ENCODE measurements around the gene KAZN.

KAZN gene

GRCh38 chr1:14804626-14805025 is 206.1 kb downstream of the KAZN start:
- DNase-seq: no peak

- DNase-seq: no peak
Observed at GRCh38 chr1:14806772-14807171, 208.3 kb downstream of the KAZN start.

GRCh38 chr1:14808768-14809167 is 210.3 kb downstream of the KAZN start:
- no peak for DNase-seq

- DNase-seq: no peak
Observed at GRCh38 chr1:14809191-14809981, 210.9 kb downstream of the KAZN start.

DNA sequence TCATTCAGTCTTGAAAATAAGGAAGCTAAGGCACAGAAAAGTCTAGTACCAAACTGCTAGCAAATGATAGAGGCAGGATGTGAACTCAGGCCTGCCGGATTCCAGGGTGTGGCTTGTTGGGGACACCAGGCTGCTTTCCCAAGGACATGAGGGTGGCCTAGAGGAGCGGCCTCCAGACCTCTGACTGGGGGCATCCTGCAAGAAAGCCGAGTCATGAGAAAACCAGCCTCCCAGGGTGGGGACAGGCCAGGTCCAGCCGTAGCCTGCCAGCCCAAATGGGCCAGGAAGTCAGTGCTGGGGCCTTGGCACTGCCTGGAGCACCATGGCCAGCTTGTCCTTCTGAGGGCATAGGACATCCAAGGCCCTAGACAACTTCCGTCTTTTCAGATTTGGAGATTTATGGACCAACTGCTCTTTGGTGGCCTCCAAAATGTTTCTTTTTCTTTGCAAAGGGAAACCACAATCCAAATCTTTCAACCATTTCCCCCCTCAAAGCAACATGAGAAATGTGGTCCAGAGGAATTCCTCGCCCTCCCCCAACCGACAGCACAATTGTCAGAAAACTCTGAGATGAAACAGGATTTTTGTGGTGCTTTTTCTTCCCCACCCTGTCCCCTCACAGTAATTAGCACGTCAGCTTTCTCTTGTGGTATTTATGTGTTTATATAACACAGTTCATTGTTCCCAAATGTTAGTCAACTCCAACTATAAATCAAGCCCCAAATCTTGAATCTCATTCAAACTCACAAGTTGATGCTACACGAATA is 212.3 kb downstream of the KAZN start:
- no peak for DNase-seq

- DNase-seq: no peak
Observed at GRCh38 chr1:14811573-14811972, 213.1 kb downstream of the KAZN start.

GRCh38 chr1:14812189-14812588 is 213.7 kb downstream of the KAZN start:
- DNase-seq: no peak

- no peak for DNase-seq
Observed at GRCh38 chr1:14815175-14815877, 216.8 kb downstream of the KAZN start.

DNA sequence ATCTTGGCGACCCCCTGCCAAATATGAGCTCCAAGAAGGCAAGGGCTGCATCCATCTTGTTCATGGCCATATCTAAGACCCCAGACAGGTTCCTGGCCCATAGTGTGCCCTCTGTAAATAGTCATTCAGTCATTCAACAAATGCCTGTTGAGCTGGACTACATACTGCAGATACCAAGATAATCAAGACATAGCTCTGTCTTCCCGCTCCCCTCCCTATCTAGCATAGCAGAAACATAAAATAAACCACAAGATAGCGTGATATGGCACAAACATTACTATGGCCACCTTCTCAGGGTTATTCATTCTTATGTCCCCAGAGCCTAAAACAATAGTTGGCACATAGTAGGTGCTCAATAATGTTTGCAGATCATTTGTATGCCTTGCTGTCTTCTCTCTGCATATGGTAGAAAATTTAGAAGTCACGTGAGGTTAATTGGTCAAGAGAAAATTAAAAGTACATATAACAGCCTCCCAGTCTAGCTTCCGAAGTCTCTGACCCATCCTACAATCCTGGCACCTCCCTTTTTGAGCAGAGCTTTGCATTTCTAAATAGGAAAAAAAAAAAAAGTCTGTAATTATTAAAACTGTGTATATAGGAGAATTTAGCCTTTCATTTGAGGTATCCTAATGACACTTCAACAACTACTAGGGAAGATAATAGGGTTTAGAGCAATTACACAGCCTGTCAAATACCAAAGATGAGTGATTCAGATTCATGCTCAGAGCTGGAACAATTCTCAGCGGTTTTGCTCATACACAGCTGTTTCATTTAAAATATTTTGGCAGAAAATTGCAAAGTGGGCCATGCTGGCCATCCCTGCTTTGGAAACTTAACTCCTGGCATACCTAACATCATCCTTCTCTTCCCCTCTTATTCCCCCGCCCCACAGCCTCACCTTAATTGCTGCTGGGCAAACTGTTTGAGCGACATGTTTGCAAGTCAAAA is 219.0 kb downstream of the KAZN start:
- DNase-seq: no peak

DNA sequence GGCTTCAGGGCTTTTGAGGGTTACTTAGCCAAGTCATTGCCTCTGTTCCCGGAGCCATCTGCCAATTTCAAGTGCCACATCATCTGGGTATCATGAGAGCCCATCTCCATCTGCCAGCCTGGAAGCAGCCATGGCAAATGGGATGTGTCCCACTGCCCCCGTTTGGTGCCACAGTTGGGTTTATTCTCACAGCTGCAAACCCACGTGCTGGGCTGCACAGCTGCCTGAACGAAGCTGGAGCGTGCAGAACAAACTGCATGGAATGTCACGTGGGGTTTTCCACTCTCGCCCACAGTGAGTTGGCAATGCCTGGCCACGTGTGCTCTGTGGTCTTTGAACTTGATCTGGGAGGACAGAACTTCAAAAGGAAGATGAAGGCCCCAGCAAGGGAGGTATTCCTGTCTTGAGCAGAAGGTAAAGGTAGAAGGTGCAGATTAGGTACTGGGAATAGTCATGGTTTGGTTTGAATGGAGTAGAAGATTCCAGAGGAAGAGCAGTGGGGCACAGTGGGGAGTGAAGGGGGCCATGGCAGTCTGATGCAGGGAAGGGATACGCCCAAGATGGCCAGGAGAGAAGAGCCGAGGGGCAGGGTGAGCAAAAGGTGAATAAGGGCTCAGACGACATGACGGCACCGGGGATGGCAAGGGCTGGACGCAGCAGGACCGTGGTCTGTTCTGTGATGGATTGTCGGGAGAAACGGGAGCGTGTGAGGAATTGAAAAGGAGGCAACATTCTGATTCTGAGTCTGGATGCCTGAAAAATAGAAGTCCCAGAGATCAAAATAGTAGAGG is 222.0 kb downstream of the KAZN start:
- DNase-seq: no peak

- no peak for DNase-seq
Observed at GRCh38 chr1:14822493-14822892, 224.0 kb downstream of the KAZN start.

GRCh38 chr1:14822996-14823395 is 224.5 kb downstream of the KAZN start:
- DNase-seq: no peak

DNA sequence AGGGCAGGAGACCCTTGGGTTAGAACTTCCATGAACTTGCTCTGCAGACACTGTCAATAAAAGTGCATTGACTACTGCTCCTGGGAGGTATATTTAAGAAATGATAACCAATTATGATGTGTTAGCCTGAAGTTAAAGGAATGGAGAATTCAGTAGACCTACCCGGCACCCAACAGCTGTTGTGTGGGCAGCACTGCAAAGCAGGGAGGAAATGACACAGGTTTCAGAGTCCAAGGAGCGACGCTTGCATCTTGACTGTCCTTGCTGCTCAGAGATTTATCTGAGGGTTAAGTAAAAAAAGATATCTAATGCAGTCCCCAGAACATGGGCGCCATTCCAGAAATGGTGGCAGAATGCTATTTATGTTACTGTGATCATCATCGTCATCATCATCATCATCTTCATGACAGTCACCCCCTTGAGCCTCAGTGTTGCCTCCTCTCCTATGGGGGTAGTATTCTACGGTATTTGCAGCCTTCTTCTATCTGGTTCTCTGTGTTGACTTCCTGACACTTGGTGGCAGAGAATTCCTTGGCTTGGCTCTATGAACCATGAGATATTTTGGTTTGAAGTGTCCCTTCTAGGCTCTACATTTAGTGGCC is 225.9 kb downstream of the KAZN start:
- DNase-seq: no peak

DNA sequence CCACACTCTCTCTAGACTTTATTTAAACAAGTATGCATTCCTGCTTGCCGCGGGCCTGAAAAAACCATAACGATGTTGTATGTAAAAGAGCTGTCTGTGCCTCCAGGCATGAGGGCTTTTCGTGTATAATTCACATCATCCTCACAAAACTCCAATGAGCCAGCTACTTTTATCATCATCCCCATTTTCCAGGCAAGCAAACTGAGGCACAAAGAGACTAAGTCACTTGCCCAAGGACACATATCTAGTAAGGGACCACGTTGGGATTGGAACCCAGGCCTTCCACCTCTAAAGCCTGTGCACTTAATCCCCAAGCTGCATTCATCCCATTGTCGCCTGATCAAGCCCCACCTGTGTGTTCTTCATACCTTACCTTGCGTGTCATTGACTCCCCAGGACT is 226.9 kb downstream of the KAZN start:
- DNase-seq: no peak

DNA sequence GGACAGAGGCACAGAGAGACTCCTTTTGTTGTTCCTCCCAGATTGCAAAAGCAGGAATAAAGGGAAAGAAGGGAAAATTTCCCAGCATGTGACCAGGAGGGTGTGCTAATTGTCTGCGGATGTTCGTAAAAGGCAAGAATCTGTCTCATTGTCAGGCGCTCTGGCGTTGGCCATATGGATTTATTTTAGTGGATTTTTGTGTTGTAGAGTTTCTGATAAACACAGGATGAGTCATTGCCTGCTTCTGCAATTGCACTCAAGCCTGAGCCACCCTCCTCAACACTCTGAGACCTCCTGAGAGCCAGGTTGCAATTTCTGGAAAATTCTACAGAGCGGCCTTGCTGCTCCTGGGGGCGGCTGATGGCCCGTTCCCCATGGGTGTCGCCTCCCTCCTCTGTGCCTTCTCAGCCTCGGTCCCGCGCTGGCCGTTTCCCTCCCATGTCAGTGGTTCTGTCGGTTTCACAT is 227.7 kb downstream of the KAZN start:
- no peak for DNase-seq

DNA sequence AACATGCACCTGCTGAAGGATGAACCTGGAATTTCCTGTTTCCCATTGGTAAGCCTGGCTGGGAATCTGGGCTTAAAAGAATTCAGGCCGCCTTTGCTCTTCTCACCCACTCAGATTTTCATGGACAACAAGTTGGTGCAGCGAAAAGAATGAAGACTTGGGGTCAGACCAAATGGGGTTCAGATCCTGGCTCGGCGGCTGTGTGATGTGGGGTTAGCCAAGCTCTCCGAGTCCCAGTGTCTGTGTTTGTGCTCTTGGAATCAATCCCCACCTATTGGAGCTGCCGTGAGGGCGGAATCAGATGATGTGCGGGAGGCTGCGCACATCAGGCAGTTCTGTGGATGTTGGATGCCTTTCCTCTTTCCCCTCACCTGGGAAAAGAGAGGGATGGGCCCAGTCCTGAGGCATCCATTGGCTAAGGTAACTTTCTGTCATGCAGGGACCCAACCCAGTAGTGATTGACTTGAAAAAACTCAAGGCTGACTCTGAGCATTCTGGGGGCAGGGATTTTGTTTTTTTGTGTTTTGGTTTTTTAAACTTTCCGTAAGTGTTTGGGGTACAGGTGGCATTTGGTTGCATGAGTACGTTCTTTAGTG is 228.3 kb downstream of the KAZN start:
- DNase-seq: no peak

DNA sequence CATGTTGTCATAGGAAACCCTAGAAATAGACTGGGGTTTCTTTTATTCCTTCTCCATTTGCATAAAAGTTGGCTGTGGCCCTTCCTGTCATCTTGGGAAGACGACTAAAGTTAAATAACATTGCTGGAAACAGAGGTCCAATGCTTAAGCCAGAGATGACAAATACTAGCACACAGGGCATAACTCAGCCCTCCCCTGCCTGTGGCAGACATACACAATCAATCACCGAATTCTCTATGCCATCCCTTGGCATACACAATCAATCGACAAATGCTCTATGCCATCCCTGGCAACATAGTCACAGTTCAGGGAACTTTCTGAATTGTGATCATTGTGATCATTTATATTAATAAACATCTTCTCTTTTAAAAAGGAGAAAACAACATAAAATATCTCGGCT is 229.4 kb downstream of the KAZN start:
- no peak for DNase-seq

DNA sequence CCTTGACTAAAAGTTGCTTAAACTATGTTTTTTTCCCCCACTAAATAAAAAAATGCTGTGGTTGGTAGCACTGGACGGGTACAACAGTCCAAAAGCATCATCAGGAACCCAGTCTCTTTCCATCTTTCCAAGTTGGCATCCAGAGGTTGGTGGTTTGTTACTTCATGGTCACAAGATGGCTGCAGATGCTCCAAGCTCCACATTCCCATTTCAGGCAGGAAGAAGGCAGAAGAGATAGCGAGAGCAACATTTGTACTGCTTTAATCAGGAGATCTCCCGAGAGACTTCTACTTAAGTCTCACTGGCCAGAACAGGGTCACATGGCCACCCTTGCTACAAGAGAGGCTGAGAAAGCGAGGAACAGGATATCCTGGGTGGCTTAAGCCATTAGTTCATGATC is 230.2 kb downstream of the KAZN start:
- no peak for DNase-seq

DNA sequence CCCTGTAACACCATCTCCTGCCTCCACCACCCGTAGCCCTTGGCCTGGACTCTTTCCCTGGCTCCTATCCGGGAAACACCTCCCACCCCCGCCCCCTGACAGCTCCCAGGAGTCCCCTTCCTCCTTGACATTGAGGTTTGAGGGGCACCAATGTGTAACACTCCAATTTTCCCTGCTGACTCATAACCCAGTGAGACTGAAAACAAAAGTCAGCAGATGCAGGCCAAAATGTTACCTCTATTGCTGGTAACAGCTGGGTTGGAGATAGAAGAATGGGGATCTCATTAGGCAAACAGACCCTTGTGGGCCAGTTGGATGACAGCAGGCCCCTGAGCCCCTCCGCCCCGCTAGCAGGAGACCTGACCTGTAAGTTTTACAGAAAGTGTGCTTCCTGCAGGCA is 237.2 kb downstream of the KAZN start:
- DNase-seq: no peak

- no peak for DNase-seq
Observed at GRCh38 chr1:14836426-14837140, 238.1 kb downstream of the KAZN start.
